Myocyte (in vitro differentiated cells): ENCODE data around the gene BFSP1. TPM values are rescaled to one million over a fixed set of nuclear protein-coding genes. Genes with fewer than 3 reads are reported as not detected.

Experiments
- DNase-seq: peaks from one replicate; pipeline ENCODE4 v3.0.0-alpha.2; 2012; ENCODE audit warnings: low read depth
- total RNA-seq: library from RNA; depleted of rRNA; stranded (reverse); fragments of >200 nt; gene quantifications from 2 replicates; pipeline ENCODE4 v1.2.3, GENCODE V29; 2014

Gene BFSP1
- total RNA-seq, 1 donor from 2014 or later = 7.6 TPM

- peak; percentile 37 for DNase-seq
Observed at GRCh38 chr20:17467120-17467655, 64.0 kb downstream of the BFSP1 start.

GRCh38 chr20:17466641-17467040 lies 64.5 kb downstream of the BFSP1 start:
- no peak for DNase-seq

GRCh38 chr20:17465236-17465635 lies 65.9 kb downstream of the BFSP1 start:
- DNase-seq = no peak

- no peak for DNase-seq
Observed at GRCh38 chr20:17463711-17464110, 67.5 kb downstream of the BFSP1 start.

GRCh38 chr20:17461941-17462340 lies 69.2 kb downstream of the BFSP1 start:
- no peak for DNase-seq

GRCh38 chr20:17460119-17460518 lies 71.1 kb downstream of the BFSP1 start:
- DNase-seq = no peak

- no peak for DNase-seq
Observed at GRCh38 chr20:17457588-17458190, 73.5 kb downstream of the BFSP1 start.

- no peak for DNase-seq
Observed at GRCh38 chr20:17457079-17457478, 74.1 kb downstream of the BFSP1 start.

GRCh38 chr20:17456279-17456678 lies 74.9 kb downstream of the BFSP1 start:
- DNase-seq = peak; percentile 98

- no peak for DNase-seq
Observed at GRCh38 chr20:17453592-17453991, 77.6 kb downstream of the BFSP1 start.

- DNase-seq = no peak
Observed at GRCh38 chr20:17452441-17452840, 78.7 kb downstream of the BFSP1 start.

GRCh38 chr20:17449031-17449430 lies 82.1 kb downstream of the BFSP1 start:
- peak; percentile 35 for DNase-seq

- DNase-seq = peak; percentile 90
Observed at GRCh38 chr20:17448071-17448470, 83.1 kb downstream of the BFSP1 start.

GRCh38 chr20:17446171-17446570 lies 85.0 kb downstream of the BFSP1 start:
- DNase-seq = peak; percentile 91

- peak; percentile 32 for DNase-seq
Observed at GRCh38 chr20:17445543-17445942, 85.6 kb downstream of the BFSP1 start.

- no peak for DNase-seq
Observed at GRCh38 chr20:17444091-17444490, 87.1 kb downstream of the BFSP1 start.

Other genes with a start within 250 kb of the BFSP1 start
- gene DSTN, start 38.7 kb upstream of the BFSP1 start, total RNA-seq = 361 and 482 TPM in 2 replicates
- 77.4 and 86.8 TPM in 2 replicates for gene RRBP1, start 150.9 kb upstream of the BFSP1 start, total RNA-seq
- not detected in 2 replicates for gene BANF2, start 168.6 kb upstream of the BFSP1 start, total RNA-seq